HepG2 (cell line): ENCODE data around the gene WDR5B. TPM values are rescaled to one million over a fixed set of nuclear protein-coding genes. Genes with fewer than 3 reads are reported as not detected.

Experiments
- LCORL ChIP-seq, 2 experiments: fragments of 450-650 bp in 1 of 2; sonication (generic) in 1 of 2; formaldehyde crosslinking in 1 of 2; IDR thresholded peaks; 2 replicates each; pipeline versions ENCODE4 v1.5.0 to v1.6.1; 2017 to 2020; ENCODE audit warnings: antibody characterized with exemption in 1 of 2, missing genetic modification reagents in 1 of 2
- NAIF1 ChIP-seq: sonication (generic); formaldehyde crosslinking; IDR thresholded peaks from 2 replicates; pipeline ENCODE4 v1.5.0; 2020; ENCODE audit warnings: mild to moderate bottlenecking, missing genetic modification reagents, borderline replicate concordance
- NR2C2 ChIP-seq: sonication (generic); formaldehyde crosslinking; IDR thresholded peaks from 2 replicates; pipeline ENCODE4 v1.4.0; 2020; ENCODE audit warnings: missing genetic modification reagents, mild to moderate bottlenecking, moderate library complexity, borderline replicate concordance
- RELA ChIP-seq: sonication (generic); formaldehyde crosslinking; IDR thresholded peaks from 2 replicates; pipeline ENCODE4 v1.4.0; 2020; ENCODE audit warnings: missing genetic modification reagents
- SIN3B ChIP-seq: fragments of 150-350 bp; IDR thresholded peaks from 2 replicates; pipeline ENCODE4 v1.6.1; 2014; ENCODE audit warnings: low read length
- SRSF4 ChIP-seq: fragments of 200-400 bp; formaldehyde crosslinking; IDR thresholded peaks from one replicate; pipeline ENCODE4 v1.6.1; 2018; ENCODE audit warnings: mild to moderate bottlenecking, low read depth, low read length, moderate library complexity; ENCODE audit not compliant: poor library complexity, severe bottlenecking
- SRY ChIP-seq: sonication (generic); formaldehyde crosslinking; IDR thresholded peaks from 2 replicates; pipeline ENCODE4 v1.8.0; 2022; ENCODE audit warnings: mild to moderate bottlenecking, missing genetic modification reagents
- TARDBP ChIP-seq: sonication (generic); formaldehyde crosslinking; IDR thresholded peaks from 2 replicates; pipeline ENCODE4 v1.8.0; 2022; ENCODE audit warnings: mild to moderate bottlenecking, missing genetic modification reagents
- YEATS4 ChIP-seq: sonication (generic); formaldehyde crosslinking; IDR thresholded peaks from 2 replicates; pipeline ENCODE4 v1.4.0; 2020; ENCODE audit warnings: missing genetic modification reagents, borderline replicate concordance
- ZNF292 ChIP-seq: sonication (generic); formaldehyde crosslinking; IDR thresholded peaks from 2 replicates; pipeline ENCODE4 v1.8.1; 2022; ENCODE audit warnings: mild to moderate bottlenecking, low read depth, missing genetic modification reagents, borderline replicate concordance
- ZNF558 ChIP-seq: sonication (generic); formaldehyde crosslinking; IDR thresholded peaks from 2 replicates; pipeline ENCODE4 v1.9.0; 2022; ENCODE audit warnings: mild to moderate bottlenecking, missing genetic modification reagents, borderline replicate concordance
- ZNF619 ChIP-seq: sonication (generic); formaldehyde crosslinking; IDR thresholded peaks from 2 replicates; pipeline ENCODE4 v1.4.0; 2020; ENCODE audit warnings: mild to moderate bottlenecking, missing genetic modification reagents
- polyA plus RNA-seq, 8 experiments: library from polyadenylated mRNA; depleted of rRNA in 3 of 8; stranded (reverse) in 7 of 8; unstranded in 1 of 8; fragments of >200 nt; fragmentation: Illumina TruSeq in 4 of 8; extraction: Trizol in 4 of 8; gene quantifications; 2 replicates each; pipeline versions ENCODE4 v1.2.1 to v1.2.3, GENCODE V29; 2011 to 2016; ENCODE audit warnings: low read depth in 4 of 8, missing spikeins in 1 of 8, mixed read lengths in 1 of 8; ENCODE audit not compliant: insufficient read depth in 1 of 8
- total RNA-seq, 5 experiments: library from RNA; depleted of rRNA; stranded (reverse); fragments of >200 nt; fragmentation: Illumina TruSeq; extraction: Trizol; gene quantifications; 2 replicates each; pipeline ENCODE4 v1.2.3, GENCODE V29; 2016; ENCODE audit warnings: low read depth in 1 of 5
- TF ChIP-seq, protein P1 (sequence below): sonication (generic); formaldehyde crosslinking; IDR thresholded peaks from 2 replicates; pipeline ENCODE4 v1.4.0; 2020; ENCODE audit warnings: missing genetic modification reagents, mild to moderate bottlenecking, borderline replicate concordance
- TF ChIP-seq, protein P2 (sequence below): sonication (generic); formaldehyde crosslinking; IDR thresholded peaks from 2 replicates; pipeline ENCODE4 v1.4.0; 2020; ENCODE audit warnings: missing genetic modification reagents, mild to moderate bottlenecking, borderline replicate concordance
- TF ChIP-seq, protein P3 (sequence below): sonication (generic); formaldehyde crosslinking; IDR thresholded peaks from 2 replicates; pipeline ENCODE4 v1.9.0; 2021; ENCODE audit warnings: missing genetic modification reagents, mild to moderate bottlenecking, borderline replicate concordance
- TF ChIP-seq, protein P4 (sequence below): IDR thresholded peaks from 2 replicates; pipeline ENCODE4 v1.6.1; 2016; ENCODE audit warnings: low read depth

WDR5B gene
- total and polyA plus RNA-seq, 2 of the 13 experiments (the other 11 are each of a cell fraction or from before 2014, with no cell fraction given) = 2.5 to 3.6 TPM

DNA sequence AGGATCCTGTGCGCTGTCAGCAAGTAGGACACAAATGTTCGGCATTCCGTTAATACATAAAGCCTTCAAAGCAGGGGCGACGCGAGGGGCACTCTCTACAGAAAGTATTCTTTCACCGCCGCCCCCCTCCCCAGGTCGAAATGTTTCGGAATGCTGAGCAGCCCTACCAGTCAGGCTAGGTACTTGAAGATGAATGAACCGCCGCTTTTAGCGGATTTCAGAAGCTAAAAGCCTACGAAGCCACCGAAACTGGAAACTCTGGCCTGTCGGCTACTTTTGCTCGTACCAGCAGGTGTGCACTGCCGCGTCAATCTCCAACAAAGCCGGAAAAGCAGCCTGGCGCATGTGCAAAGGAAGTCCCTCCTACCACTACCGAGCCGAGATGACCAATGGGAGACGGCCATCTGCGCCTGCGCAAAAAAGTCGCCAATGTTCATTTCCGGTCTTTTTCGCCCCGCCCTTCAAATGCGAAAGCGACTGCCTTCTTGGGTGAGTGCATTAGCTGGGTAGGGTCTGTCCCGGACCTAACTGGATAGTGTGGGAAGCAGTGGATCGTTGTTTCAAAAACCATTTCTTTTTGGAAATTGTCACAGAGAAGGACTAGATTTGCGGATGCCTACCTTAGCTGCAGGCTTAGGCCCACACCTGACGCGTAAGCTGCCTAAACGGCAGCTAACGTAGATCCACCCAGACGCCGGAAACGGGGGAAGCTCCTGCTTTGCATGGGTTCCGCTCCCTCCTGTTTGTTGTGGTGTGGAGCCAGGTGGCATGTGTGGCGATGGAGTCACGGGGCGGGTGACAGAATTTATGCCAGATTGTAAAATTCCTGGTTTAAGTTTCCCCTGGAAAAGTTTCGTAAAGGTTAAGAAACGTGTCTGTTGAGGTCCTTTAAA lies at the start of gene WDR5B (continued):
- TF ChIP-seq, protein P1, sequence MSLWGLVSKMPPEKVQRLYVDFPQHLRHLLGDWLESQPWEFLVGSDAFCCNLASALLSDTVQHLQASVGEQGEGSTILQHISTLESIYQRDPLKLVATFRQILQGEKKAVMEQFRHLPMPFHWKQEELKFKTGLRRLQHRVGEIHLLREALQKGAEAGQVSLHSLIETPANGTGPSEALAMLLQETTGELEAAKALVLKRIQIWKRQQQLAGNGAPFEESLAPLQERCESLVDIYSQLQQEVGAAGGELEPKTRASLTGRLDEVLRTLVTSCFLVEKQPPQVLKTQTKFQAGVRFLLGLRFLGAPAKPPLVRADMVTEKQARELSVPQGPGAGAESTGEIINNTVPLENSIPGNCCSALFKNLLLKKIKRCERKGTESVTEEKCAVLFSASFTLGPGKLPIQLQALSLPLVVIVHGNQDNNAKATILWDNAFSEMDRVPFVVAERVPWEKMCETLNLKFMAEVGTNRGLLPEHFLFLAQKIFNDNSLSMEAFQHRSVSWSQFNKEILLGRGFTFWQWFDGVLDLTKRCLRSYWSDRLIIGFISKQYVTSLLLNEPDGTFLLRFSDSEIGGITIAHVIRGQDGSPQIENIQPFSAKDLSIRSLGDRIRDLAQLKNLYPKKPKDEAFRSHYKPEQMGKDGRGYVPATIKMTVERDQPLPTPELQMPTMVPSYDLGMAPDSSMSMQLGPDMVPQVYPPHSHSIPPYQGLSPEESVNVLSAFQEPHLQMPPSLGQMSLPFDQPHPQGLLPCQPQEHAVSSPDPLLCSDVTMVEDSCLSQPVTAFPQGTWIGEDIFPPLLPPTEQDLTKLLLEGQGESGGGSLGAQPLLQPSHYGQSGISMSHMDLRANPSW (CRISPR knock-in tag) = no peak; the same call in 1 of the 2 replicates
- no peak for TF ChIP-seq NAIF1 (CRISPR knock-in tag)
- TF ChIP-seq RELA (CRISPR knock-in tag) = no peak
- no peak for TF ChIP-seq ZNF292 (CRISPR knock-in tag)
- no peak for TF ChIP-seq ZNF558 (CRISPR knock-in tag)
- no peak; the same call in 1 of the 2 replicates for TF ChIP-seq NR2C2 (CRISPR knock-in tag)
- no peak for TF ChIP-seq SRY (CRISPR knock-in tag)
- TF ChIP-seq, protein P2, sequence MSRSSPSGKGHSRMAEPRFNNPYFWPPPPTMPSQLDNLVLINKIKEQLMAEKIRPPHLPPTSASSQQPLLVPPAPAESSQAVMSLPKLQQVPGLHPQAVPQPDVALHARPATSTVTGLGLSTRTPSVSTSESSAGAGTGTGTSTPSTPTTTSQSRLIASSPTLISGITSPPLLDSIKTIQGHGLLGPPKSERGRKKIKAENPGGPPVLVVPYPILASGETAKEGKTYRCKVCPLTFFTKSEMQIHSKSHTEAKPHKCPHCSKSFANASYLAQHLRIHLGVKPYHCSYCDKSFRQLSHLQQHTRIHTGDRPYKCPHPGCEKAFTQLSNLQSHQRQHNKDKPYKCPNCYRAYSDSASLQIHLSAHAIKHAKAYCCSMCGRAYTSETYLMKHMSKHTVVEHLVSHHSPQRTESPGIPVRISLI = no peak
- 0 out of 2 replicates have a peak, but pooled peaks have one; percentile 29 for TF ChIP-seq ZNF619 (CRISPR knock-in tag)
- TF ChIP-seq LCORL (IDR thresholded peaks at IDR 0.05) = no peak
- 0 out of 2 replicates have a peak, but pooled peaks have one; percentile 9 for TF ChIP-seq LCORL (CRISPR knock-in tag; IDR thresholded peaks at IDR 0.05)
- TF ChIP-seq, protein P3, sequence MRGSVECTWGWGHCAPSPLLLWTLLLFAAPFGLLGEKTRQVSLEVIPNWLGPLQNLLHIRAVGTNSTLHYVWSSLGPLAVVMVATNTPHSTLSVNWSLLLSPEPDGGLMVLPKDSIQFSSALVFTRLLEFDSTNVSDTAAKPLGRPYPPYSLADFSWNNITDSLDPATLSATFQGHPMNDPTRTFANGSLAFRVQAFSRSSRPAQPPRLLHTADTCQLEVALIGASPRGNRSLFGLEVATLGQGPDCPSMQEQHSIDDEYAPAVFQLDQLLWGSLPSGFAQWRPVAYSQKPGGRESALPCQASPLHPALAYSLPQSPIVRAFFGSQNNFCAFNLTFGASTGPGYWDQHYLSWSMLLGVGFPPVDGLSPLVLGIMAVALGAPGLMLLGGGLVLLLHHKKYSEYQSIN (CRISPR knock-in tag) = no peak
- TF ChIP-seq, protein P4, sequence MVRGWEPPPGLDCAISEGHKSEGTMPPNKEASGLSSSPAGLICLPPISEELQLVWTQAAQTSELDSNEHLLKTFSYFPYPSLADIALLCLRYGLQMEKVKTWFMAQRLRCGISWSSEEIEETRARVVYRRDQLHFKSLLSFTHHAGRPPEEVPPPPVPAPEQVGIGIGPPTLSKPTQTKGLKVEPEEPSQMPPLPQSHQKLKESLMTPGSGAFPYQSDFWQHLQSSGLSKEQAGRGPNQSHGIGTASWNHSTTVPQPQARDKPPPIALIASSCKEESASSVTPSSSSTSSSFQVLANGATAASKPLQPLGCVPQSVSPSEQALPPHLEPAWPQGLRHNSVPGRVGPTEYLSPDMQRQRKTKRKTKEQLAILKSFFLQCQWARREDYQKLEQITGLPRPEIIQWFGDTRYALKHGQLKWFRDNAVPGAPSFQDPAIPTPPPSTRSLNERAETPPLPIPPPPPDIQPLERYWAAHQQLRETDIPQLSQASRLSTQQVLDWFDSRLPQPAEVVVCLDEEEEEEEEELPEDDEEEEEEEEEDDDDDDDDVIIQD = no peak
- no peak for TF ChIP-seq SRSF4
- no peak for TF ChIP-seq SIN3B
- no peak for TF ChIP-seq TARDBP (CRISPR knock-in tag)
- peak; percentile 92 for TF ChIP-seq YEATS4 (CRISPR knock-in tag)
